Hematopoietic multipotent progenitor cell treated with erythropoietin and hydrocortisone succinate and interleukin-3 and kit ligand, for 8 days (in vitro differentiated cells): ENCODE measurements around the gene MAPKAPK5.
A peak's percentile ranks its signal among the peaks of the same experiment; 100 is the strongest.
"Not testable (repeated sequence)": the region's sequence is repeated elsewhere in the genome, so short reads cannot be mapped to it uniquely, and the experiment has no call there.

Experiments
- DNase-seq: peaks from one replicate; pipeline ENCODE4 v3.0.0-alpha.2; 2015

MAPKAPK5 gene

DNA sequence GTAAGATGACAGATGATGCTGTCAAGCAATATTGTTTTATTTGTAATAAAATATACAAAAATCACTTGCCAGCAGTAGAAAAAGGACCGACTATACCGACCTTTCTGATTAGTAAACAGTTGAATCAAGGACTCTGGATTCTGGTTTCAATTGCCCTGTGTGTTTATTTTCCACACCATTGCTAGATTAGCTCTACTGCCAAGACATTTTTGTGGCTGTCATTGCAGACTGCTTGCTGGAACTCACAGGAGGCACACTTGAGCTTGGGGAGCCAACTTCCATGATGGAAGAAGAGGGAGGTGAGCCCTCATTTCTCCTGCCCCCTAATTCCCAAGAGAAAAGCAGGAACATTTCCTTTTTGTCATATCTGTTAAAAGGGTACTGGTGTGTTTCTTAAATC, 51.3 kb downstream of the MAPKAPK5 start:
- no peak for DNase-seq

DNA sequence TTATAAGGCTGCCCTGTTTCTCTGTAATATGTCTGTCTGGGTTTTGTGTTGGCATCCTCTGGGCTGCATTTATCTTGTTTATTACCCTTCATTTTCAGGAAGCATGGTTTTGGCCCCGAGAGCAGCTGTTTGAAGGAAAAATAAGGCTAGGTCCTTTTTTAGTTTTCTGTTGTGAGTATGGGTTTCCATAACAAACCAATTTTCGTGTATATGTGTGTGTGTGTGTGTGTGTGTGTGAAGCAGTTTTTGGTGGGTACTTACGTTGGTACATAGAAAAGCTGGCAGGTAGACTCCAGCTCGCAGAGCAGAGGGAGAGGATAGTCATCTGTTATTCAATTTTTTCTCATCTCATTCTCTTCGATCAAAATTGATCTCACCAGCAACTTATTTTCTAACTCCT, 52.5 kb downstream of the MAPKAPK5 start:
- DNase-seq, result no peak

DNA sequence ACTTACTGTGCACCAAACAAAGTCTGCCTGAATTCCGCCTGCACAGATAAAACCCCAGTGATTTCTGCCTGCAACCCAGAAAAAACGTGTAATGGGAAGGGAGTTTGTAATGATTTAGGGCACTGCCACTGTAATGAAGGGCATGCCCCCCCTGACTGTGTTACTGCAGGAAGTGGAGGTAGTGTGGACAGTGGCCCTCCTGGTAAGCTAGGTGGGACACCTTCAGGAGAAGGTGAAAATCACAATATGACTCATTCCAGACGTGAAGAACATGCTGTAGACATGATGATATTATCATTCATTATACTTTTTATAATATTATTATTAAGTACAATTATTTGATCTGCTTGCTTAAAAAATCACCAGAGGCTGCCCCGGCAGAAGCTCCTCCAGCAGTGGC, 59.2 kb downstream of the MAPKAPK5 start:
- no peak for DNase-seq

DNA sequence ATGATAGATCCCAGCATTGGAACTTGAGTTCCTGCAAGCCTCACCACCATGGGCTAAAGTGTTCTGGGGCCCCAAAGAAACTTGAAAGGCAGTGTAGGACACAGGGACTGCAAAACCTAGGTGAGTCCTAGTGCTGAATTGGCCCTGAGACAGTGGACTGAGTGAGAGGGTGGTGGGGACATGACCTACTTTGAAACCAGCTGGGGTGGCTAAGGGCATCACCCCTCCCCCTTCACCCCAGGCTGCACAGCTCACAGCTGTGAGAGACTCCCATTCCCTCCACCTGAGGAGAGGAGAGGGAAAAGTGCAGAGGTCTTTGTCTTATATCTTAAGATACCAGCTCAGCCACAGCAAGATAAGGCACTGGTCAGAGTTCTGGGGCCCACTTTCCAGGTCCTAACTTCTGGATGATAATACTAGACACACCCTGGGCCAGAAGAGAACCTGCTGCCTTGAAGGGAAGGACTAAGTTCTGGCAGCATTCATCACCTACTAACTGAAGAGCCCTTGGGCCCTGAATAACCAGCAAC, 62.5 kb downstream of the MAPKAPK5 start:
- DNase-seq, result peak; percentile 35

DNA sequence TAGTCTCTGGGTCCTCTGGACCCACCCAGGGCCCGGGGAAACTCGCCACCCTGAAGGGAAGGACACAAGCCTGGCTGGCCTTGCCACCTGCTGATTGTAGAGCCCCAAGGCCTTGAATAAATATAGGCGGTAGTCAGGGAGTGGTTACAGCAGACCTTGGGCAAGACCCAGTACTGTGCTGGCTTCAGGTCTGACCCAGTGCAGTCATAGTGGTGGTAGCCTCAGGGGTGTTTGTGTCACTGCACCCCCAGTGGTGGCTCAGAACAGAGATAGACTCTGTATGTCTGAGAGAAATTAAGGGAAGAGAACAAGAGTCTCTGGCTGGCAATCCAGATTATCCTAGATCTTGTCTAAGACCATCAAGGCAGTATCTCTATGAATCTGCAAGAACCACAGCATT, 63.5 kb downstream of the MAPKAPK5 start:
- no peak for DNase-seq

DNA sequence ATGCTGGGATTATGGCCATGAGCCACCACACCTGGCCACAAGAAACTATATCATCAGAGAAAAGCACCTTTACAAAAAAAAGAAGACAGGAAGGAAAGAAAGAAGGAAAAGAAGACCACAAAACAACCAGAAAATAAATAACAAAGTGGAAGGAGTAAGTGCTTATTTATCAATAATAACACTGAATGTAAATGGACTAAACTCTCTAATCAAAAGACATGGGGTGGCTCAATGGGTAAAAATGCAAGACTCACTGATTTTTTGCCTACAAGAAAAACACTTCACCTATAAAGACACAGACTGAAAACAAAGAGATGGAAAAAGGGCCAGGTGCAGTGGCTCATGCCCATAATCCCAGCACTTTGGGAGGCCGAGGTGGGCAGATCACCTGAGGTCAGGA, 65.7 kb downstream of the MAPKAPK5 start:
- no peak for DNase-seq

DNA sequence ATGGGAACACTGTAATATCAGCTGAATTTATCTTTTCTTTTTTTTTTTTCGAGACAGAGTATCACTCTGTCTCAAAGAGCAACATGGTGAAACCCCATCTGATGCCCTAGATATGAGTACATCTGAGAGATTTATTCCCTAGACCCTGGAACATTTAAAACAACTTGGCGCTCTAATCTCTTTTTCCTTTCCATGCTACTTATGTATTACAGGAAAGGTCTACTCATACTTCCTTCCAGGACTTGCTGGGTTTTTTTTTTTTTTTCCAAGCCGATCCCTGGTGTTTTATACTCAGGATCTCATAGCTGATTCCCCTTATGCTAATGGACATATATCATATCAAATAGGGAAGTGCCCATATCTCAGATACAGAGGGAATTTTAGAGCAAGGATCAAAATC, 83.1 kb downstream of the MAPKAPK5 start:
- DNase-seq, result no peak

DNA sequence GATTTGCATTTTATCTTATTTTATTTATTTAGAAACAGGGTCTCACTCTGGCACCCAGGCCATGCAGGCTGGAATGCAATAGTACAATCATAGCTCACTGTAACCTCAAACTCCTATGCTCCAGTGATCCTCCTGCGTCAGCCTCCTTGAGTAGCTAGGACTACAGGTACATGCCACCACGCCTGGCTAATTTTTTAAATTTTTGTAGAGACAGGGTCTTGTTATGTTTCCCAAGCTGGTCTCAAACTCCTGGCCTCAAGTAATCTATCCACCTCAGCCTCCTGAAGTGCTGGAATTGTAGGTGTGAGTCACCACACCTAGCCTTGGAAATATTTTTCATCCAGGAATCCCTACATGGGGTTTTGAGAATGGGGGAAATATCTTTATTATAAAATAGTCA, 84.6 kb downstream of the MAPKAPK5 start:
- DNase-seq, result no peak

DNA sequence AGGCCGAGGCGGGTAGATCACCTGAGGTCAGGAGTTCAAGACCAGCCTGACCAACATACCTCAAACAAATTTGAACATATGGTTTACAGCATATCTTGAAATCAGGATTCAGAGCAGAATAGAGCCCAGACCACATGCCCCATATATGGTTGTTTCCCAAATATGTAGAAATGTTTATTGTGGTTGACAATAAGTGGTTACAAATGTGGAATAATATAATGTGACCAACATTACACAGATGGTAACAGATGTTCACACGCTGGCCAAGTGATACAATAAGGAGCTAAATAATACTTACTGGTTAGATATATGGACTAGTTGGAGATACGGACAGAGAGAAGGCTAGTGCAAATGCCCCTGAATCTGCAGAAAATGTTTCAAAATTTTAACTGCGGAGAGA, 85.3 kb downstream of the MAPKAPK5 start:
- no peak for DNase-seq

DNA sequence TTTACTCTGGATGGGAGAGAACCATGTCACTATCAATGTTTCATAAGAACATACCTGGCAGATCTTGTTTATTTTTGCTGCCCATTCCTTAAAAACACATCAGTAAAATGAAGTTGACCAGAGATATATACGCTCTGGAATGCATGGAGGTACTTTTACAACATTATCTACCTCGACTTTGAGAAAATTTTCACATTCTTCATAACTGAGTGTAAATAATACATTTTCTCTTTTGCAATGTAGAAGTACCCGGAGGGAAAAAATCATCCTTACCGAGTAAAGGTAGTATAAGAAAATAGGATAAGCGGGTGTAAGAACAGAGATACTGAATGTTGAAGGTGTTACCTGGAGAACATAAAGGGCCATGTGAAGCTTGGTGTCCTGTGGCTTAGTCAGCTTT, 90.2 kb downstream of the MAPKAPK5 start:
- DNase-seq, result no peak

DNA sequence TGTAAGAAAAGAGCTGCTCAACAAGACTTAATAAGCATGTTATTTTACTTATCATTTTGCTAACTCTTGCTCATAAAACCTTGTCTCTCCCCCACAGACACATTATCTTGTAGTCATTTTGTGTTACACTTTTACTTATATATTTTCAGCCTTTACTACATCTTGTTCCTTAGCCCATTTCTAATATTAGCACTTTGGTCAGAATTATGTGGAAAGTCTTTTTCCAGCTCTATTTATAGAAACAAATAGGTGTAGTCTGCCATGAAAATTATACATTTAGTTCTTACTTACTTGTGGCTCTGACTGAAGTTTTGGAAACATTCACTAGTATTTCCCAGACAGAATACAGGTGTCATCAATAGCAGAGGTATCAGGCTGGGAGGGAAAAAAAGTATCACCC, 94.8 kb downstream of the MAPKAPK5 start:
- DNase-seq, result no peak

DNA sequence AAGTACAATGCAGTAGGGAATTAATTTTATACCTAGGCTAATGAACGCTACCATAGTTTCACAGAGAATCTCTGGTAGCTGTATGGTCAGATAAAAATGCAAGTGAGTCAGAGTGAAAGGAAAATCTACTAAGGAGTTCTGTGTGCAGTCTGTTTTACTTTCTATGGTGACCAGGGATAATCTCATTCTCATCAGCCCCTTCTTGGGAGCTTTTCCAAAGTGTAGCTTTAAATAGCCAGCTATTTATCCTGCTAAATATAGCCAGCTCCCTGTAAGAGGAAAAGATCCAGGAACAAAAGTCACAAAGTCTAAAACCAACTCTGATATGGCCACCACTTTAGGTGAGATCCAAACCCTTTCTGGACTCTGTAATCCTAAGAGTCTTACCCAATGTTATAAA, 95.4 kb downstream of the MAPKAPK5 start:
- DNase-seq, result no peak

DNA sequence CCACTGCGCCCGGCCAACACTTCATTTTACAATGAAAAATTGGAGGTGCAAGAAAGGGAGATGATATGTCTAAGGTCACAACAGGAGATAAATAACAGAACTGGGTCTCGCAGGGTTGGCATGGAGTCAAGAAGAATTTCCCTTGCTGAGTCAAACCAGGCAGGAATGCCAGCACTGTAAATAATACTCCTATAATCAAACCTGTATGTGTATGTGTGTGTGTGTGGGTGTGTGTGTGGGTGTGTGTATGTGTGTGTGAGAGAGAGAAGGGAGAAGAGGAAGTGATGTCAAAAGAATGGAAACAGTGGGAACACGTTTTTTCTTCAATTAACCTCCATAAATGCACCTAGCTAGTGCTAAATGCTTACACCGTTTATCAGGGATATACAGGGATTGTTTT, 100.5 kb downstream of the MAPKAPK5 start:
- DNase-seq, result no peak

DNA sequence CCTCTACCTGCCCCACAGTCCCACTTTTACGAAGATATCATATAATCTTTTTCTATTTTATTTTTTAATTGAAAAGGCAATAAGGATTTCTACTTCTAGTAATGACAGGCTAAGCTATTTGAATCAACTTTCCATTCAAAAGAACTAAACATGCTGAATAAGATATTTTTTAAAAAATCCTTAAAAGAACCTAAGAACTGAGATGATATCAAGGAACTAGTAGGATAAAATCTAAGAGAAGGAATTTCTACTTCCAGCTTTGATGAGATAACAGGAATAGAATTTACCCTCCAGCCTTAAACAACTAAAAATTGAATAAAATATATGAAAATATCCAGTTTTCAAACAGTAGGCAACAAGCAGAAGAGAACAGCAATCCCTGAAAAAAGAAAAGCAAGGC, 101.9 kb downstream of the MAPKAPK5 start:
- DNase-seq, result no peak

DNA sequence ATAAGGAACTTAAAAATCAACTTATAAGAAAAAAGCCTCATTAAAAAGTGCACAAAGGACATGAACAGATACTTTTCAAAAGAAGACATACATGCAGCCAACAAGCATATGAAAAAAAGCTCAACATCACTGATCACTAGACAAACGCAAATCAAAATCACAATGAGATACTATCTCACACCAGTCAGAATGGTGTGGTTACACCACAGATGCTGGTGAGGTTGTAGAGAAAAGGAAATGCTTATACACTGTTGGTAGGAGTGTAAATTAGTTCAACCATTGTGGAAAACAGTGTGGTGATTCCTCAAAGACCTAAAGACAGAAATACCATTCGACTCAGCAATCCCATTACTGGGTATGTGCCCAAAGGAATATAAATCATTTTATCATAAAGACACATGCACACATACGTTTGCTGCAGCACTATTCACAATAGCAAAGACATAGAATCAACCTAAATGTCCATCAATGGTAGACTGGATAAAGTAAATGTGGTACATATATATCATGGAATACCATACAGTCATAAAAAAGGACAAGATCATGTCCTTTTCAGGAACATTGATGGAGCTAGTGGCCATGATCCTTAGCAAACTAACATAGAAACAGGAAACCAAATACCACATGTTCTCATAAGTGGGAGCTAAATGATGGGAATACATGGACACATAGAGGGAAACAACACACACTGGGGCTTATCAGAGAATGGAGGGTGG, 109.1 kb downstream of the MAPKAPK5 start:
- not testable (repeated sequence) for DNase-seq
